HG03565 (cell line): ENCODE data around the gene KCNJ10.

Experiments
- ATAC-seq: cut with Tn5 transposase; IDR thresholded peaks from one replicate; pipeline ENCODE4 v1.9.1; 2021; ENCODE audit warnings: mild to moderate bottlenecking, moderate library complexity; ENCODE audit not compliant: unreplicated experiment

Gene KCNJ10

DNA sequence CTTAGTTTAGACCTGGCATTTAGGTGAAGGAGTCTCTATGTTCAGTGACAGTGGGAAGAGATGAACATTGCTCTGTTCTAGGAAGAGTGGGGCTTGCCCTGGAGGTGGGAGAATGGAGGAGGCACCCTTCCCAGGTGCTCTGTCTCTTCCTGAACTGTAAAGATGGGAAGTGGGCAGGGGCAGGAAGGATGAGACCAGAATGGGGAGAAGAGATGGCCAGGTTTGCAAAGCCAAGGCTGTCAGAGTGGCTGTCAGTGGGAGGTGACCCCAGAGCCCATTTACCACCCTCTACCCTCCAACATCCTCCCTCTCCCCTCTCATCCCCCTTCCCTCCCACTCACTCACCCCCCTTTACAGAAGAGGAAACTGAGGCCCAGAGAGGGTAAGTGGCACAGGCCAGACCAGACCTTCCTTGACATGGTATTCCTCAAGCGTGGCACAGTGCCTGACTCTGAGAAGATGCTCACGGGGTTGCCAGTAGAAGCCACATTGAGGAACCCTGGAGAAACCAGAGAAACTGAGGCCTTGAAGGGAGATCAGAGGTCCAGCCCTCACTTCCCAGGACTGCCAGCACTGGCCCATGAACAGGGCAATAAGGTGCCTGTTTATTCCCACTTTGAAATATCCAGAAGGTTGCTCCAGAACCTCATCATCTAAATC lies 29.9 kb upstream of the KCNJ10 start:
- no peak for ATAC-seq

DNA sequence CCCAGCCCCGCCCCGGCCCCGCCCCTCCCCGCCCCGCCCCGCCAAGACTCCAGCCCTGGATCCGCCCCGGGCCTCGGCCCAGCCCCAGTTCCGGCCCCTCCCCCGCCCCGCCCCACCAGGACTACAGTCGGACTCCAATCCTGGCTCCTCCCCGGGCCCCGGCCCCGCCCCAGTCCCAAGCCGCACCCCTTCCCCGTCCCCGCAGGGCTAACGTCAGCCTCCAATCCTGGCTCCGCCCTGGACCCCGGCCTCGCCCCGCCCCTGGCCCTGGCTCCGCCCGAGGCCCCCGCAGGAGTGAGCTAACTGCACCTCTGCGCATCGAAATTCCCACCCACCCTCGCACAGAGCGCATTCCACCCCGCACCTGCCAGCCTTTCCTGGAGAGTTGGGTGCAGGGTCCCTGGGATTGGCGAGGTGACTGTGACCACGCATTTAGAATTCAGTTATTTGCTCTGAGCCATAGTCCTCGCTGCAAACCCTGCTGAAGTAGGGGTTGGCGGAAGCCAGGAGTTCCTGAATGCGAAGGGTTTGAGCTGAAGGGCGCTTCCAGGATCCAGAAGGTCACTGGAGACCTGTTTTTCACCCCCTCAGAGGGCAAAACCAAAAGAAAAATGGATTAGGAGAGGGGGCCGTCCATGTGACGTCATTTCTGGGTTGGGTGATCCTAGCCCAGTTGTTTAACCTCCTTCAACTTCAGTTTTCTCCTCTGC lies 29.0 kb upstream of the KCNJ10 start:
- peak; percentile 81 for ATAC-seq

DNA sequence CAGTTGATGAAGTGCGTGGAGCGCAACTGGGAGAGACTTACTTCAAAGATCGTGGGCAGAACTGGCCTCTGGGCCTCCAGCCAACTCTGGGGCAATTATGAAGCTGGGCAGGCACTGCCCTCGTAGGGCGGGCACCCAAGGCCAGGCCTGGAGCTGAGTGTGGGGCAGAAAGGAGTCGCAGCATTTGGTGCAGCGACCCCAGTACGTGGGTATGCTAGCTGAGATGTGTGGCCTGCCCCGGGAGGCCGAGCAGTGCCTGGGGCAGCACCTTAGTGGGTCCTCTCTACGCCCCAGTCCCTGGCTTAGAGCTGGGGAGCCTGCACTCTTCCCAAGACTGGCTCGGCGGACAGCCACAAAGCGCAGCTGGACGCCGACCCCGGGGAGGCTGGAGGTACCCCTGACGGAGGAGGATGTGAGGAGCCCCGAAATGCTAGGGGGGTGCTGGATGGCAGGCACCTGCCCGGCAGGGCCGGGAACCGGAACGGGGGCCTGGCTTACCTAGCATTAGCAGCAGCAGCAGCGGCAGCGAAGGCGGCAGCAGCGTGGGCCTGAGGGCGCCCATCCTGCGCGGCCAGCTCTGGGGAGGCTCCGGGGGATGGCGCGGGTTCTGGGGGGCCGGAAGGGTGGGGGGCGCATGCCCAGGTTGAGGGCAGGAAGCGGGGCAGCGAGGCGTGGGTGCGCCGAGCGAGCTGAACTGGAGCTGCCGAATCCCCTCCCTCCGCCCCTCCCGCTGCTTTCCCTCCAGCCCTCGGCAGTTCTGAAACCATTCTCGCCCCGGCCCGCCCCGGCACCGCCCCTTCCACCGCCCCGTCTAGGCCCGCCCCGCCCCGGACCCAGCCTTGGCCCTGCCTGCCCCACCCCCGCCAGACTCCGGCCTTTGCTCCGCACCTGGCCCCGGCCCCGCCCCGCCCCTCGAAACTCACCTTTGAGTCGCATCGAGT lies 28.2 kb upstream of the KCNJ10 start, which contains the start of gene IGSF8:
Gene IGSF8, minus strand, starts transcription at position 709 of the 941 bp plus-strand sequence. Its CDS starts 147 bp downstream, at position 562.
- ATAC-seq = peak; percentile 28

DNA sequence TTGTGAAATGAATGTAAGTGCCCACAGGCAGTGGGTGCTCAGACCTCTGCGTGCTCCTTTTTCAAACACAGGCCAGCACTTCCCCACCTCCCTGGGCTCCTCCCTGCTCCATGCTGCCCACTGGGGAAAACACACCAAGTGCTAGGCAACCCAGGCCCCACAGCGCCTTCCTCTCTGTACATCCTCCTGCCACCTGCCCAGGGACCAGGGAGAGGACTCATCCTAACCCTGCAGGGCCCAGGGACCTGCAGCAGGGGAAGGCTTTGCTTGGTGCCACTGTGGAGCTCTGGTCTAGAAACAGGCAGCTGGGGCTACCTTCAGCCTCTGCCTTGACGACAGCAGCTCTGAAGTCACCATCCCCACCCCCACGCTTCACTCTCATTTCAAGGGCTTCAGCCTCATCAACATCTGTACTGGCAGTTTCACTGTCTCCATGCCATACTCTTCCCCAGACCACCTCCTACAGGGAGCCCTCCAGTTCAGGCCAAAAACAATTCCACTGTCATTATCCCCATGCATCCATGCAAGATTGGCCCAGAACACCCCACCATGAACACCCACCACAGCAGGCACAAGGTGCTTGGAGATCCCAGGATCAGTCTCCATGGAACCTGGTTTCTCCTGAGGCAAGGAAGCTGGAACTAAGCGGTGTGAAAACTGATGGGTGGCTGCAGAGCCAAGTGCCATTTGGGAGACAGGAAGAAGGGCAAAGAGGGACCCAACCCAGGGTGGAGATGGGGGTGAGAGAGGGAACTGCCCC lies 27.4 kb upstream of the KCNJ10 start:
- no peak for ATAC-seq

DNA sequence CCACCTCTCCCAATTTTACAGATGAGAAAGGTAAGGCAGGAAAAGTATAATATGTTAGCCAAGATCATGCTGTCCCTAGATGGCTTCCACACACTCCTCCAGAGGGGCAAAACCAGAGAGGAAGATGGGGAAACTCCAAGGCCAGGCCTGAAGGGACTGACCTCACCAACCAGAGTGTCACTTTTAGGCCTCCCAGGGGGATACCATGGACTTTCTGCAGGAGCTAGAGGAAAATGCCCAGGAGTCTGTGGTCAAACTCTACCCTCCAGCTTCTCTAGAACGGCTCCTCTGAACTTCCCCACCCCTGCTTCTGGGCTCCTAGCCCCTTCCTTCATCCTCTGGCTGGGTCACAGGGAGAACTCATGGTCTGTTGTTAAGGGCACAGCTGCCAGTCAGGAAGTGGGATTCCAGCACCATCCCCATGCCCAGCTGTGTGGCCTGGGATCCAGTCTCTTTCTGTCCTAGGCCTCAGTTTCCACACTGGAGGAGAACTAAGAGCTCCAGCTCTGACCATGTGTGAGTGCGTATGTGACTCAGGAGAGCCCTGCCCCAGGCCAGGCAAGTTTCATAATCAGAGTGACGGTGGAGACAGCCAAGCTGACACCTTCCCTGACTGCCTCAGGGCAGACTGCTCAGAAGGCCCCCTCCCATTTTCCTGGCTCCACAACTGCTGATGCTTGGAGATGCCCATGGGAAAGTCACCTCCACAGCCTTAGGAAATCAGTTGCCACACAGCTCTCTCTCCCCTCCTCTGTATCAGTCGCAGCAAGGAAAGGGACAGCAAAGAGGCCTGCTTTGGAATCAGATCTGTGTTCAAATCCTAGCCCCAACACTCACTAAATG lies 26.5 kb upstream of the KCNJ10 start:
- no peak for ATAC-seq

DNA sequence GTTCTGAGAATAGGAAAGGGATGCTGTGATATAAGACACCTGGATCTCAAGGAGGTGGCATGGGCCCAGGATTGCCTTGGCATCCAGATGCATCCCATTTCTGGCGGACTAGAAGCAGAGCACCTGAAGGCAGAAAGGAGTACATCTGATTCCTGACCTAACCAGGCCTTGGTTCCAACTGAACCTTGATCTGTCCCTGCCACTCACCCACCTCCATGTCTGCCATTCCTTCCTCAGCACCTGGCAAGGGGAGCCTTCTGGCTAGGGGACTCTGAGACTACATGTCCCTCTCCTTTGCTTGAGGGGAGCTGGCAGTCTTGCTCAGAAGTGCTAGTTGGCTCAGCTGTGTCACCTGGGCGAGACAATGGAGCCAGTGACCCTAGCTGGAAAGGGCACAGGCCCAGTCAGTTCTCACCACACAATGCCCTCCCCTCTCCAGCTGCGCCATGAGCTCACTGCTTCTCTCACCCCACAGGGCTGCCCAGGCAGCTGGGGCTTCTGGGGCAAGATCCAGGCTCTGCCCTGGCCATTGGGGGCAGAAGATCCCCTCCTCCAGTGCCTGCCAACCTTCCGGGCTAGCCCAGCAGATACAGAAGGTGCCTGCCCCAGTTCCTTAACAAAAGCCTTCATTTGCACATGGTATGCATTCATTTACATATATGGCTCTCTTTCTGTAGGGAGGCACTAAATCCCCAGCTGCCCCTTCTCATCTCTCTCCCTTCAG lies 25.6 kb upstream of the KCNJ10 start:
- ATAC-seq = no peak

DNA sequence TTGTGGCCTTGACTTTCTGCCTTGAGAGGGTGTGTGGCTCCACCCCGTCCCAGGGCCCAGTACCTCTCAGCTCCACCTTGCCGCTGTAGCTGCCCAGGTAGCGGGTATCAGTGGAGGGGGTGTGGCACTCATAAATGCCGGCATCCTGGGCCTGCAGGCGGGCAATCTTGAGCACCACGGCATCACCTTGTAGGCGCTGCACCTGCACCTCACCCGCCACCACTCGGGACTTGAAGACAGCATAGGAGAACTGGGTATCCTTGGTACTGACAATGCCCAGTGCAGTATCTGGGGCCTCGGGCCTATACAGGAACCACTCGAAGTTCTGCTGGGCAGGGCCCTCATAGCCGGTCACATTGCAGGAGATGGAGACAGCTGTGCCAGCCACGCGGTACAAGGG lies 24.8 kb upstream of the KCNJ10 start:
- ATAC-seq = no peak

DNA sequence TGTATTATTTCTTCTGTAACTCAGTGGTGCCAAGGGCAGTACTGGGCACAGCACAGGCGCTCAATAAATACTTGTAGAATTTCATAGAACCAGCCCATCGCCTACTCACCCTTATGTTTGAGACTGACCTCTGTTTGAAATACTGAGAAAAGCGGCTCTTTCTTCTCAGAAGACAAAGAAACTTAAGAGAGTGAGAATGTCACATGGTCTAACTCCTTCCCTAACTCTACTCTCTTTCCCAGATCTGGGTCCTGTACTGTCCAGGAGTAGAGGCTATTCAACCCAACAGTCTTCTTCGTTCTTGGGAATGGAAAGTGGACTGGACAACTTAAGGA lies 24.3 kb upstream of the KCNJ10 start:
- no peak for ATAC-seq

DNA sequence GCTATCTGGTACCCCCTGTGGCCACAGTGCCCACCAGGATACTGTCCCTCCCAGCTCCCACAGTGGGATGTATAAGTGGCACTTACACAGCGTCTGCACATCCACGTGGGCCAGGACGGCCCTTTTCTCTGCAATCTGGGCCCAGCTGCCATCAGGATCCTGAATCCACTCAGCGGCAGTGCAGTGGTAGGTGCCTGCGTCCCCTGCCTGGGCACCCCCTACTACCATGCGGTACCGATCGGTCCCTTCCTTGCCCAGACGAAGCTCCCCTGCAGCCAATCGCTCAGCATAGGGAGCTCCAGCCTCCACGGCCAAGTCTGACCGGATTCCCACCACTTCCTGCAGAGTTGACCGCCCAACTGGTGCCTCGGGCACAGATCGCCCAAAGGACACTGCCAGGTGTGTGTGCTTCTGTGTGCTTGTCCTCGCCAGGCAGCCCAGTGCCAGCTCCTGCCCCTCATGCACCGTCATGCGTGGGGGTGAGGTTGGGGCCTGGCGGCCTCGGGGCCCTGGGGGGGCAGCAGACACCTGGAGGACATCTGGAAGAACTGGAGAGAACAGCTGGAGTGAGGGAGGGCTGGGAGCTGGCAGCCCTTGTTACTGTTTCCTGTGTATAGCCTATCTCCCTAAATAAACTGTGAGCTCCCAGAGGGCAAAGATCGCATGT lies 23.8 kb upstream of the KCNJ10 start:
- no peak for ATAC-seq

DNA sequence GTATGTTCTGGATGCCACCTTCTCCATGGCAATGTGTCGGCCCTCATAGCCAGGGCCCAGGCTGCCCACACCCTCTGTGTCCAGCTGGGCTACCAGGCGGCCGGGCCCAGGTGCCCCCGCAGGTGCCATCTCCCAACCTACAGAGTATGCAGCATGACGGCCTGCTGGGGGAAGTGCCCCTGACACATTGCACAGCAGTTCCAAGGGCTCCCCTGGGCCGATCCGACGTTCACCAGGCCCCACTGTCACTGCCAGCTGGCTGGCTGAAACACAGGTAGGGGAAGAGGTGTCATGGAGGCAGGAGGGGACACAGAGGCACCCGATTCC lies 23.1 kb upstream of the KCNJ10 start:
- no peak for ATAC-seq

DNA sequence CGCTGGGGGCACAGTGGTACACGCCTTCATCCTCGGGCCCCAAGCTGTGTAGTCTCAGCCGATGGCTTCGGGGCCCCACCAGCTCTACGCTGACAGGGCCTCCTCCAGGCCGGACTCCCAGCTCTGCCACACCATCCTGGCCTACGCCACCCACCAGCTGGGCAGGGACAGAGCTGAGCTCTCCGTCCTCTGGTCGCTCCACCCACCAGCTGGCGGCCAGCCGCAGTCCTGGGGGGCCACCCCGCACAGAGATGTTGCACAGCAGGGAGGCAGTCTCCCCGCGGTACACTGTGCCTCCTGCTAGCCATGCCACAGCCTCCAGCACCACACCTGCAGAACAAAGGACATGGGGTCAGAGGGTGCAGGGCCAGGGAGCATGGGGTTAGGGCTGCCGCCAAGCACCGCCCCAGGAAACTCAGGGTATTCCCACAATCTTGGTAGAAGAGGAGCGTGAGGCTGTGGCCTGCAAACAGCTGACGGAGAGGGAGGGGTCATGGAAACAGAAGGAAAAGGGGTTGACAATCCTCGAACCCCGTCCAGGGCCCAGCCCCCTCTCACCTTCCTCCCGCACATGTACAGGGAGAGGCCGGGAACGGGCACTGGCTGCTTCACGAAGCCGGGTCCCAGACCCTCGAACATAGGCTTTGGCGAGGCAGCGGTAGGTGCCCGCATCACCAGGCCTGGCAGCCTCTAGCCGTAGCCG lies 22.6 kb upstream of the KCNJ10 start:
- ATAC-seq = no peak

DNA sequence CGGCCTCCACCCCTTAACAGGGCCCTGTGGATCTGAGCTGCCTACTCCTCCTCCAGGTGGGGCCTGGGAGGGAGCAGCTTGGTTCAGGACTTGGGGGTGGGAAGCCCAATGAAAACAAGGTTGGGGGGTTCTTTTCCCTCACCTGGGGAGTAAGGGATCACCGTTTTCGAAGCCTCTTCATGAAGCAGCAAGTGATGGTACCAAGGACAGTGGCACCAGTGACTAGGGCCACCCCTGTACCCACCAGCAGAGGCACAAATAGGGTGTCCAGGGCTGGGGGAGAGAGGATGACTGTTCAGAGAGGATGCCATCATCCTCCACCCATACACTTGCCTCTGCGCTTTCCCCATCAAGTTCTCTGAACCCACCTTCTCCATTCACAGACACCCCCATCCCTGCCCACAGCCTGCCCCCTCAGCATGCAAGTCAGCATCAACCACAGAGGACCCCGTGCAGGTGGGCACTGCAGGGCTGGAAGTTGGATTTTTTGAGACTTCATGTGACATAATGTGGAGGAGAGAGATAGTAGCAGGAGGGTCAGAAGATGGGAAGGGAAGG lies 21.8 kb upstream of the KCNJ10 start:
- no peak for ATAC-seq

DNA sequence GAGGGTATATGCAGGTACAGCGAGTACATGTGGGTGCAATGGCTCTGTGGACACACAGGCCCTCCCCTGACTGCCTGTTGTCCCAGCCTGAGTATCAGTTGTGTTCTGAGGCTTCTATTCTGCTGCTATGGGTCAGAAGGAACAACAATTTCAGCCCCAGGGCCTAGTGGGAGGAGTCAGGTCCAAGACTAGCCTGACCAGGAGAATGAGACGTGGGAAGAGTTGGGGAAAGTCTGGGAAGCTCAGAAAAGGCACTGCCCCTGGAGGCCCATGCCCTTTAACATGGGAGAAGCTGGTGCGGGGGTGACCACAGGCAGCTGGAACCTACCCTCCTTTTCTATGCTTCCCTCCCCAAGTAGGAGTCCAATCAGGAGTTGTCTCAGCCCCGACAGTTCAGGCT lies 20.8 kb upstream of the KCNJ10 start:
- no peak for ATAC-seq

DNA sequence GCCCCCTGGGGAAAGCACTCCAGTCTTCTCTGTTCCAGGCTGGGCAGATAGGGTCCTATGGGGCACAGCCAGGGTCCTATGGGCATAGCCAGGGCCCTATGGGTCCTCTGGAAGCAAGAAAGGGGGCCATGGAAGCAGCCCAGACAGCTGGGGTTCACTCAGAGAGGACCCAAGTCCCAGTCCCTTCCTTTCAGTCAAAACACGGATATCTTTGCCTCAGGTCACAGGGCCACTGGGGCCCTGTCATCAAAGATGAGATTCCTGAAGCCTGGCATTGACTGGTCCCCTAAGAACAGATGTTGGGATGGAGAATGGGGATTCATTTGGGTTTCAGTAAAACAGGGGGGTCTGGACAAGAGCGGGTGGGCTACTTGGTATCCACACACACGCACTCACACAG lies 19.9 kb upstream of the KCNJ10 start:
- no peak for ATAC-seq

DNA sequence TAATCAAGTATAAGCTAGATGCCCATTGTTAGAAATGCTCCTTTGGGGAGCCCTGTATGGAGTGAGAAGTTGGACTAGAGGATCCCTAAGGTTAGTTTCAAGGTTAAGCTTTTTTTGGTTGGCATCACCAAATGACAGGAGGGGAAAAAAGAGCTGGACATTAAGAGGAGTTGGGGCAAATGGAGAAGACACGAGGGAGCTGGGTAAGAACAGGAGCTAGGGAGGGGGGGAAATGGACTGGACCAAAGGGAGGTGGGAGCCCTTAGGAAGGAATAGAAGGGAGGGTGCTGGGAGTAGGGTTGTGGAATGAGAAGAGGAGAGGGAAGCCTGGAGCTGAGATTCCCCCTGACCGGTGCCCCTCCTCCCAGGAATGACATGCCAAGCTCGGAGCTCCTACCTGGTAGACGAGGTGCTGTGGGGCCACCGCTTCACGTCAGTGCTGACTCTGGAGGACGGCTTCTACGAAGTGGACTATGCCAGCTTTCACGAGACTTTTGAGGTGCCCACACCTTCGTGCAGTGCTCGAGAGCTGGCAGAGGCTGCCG lies 17.2 kb upstream of the KCNJ10 start:
- ATAC-seq = no peak

DNA sequence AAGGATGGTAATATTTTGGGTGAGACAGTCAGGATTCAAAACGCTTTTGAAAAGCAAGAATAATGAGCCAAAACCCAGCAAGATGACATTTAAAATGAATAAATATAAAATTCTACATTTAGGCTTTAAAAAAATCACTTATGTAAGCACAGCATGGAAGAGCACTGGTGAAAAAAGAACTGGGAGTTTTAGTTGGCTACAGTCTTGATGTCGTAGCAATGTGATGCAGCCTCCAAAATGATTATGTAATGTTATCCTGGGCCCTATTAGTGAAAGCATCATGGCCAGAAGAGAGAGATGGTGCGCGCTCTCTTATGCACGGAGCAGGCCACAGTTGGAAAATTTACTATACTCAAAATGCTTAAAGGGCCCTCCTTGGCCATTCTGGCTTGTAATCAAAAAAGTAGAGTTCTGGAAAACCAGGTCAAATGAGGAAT lies 16.5 kb upstream of the KCNJ10 start:
- no peak for ATAC-seq

DNA sequence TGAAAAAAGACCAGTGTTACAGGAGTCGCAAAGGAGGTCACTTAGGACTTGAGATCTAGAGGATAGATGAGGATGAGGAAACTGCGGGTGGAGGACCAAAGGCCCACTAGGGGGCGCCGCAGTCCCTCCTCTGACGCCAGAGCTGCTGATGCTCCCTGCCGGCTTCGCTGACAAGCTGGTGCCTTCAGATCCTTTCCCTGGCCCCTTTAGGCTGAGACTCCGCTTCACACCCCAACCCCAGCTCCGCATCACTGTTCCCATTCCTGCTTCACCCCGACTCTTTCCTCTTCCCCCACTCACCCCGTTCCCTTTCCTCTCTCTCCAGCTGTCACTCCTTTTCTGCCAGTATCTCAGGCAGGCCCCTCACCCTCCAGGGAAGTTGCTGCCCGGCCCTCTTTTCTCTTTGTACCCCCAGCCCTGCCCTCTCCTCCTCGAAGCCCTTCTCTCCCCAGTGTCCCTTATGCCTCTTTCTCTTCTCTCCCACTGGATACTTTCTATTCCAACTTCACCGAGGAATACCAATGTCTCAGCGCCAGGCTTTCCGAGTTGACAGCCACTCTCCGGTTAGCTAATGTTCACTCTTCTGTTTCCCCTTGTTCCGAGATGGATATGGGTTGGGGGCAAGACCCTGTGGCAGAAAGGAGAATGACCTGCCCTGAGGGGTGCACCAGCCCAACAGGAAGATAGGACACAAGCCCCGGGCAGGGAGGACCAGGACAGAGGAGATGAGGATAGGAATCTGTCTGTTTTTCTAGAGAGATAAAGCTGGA lies 15.9 kb upstream of the KCNJ10 start:
- ATAC-seq = no peak
